ENCODE results near the gene MGMT.

- no peak for TF ChIP-seq POLR2A (IDR thresholded peaks at IDR 0.05)
- no peak for TF ChIP-seq CTCF (IDR thresholded peaks at IDR 0.05)
Observed at GRCh38 chr10:129629911-129630310, 162.9 kb downstream of the MGMT start.
